GM13977 (cell line): ENCODE measurements around the gene PUM2.
"Not testable (repeated sequence)": the region's sequence is repeated elsewhere in the genome, so short reads cannot be mapped to it uniquely, and the experiment has no call there.

Source experiments
- DNase-seq: peaks from one replicate; pipeline ENCODE4 v3.0.0; 2012; ENCODE audit warnings: low spot score
- CTCF ChIP-seq: IDR thresholded peaks from 2 replicates; pipeline ENCODE4 v1.5.1; 2012; ENCODE audit warnings: mild to moderate bottlenecking, control low read depth; ENCODE audit not compliant: insufficient read depth; ENCODE audit errors: extremely low read depth, missing control alignments
- in situ Hi-C: fragments of 300-500 bp; cut with MboI; formaldehyde crosslinking; loops from one replicate; pipeline ENCODE4 v1.12.0; 2022; ENCODE audit warnings: low sequenced_read_pairs, low pct_unique_long_range_greater_than_20kb, mixed read lengths, inconsistent platforms; ENCODE audit not compliant: unreplicated experiment

Gene PUM2

GRCh38 chr2:20249170-20249569 is 101.5 kb downstream of the PUM2 start:
- TF ChIP-seq CTCF, result no peak

GRCh38 chr2:20247084-20247483 is 103.6 kb downstream of the PUM2 start:
- in situ Hi-C loops, result no loop called here
- TF ChIP-seq CTCF, result no peak
- DNase-seq, result no peak

More at GRCh38 chr2:20249170-20249569, 101.5 kb downstream of the PUM2 start:
- DNase-seq, result no peak
- in situ Hi-C loops, result no loop called here

- in situ Hi-C loops, DNase-seq: not testable (repeated sequence)
Observed at GRCh38 chr2:20243637-20244036, 107.0 kb downstream of the PUM2 start.

- no peak for TF ChIP-seq CTCF
- DNase-seq, result no peak
- in situ Hi-C loops, result no loop called here
Observed at GRCh38 chr2:20242727-20243377, 107.8 kb downstream of the PUM2 start.

- in situ Hi-C loops, result no loop called here
- peak; percentile 77 for DNase-seq
Observed at GRCh38 chr2:20241973-20242726, 108.5 kb downstream of the PUM2 start.

GRCh38 chr2:20240291-20240690 is 110.4 kb downstream of the PUM2 start:
- in situ Hi-C loops, DNase-seq: not testable (repeated sequence)

More at GRCh38 chr2:20241973-20242726, 108.5 kb downstream of the PUM2 start:
- TF ChIP-seq CTCF, result peak; percentile 59

GRCh38 chr2:20236496-20236895 is 114.1 kb downstream of the PUM2 start:
- no peak for DNase-seq
- no peak for TF ChIP-seq CTCF
- in situ Hi-C loops, result no loop called here
